MCF 10A (cell line): ENCODE measurements around the gene MEOX1. TPM values are rescaled to one million over a fixed set of nuclear protein-coding genes. Genes with fewer than 3 reads are reported as not detected.

Experiments
- BruUV-seq: library from RNA; stranded (reverse); fragments of 400-500 nt; replicated peaks from 2 replicates; lab custom pipeline; 2021; lab: Mats Ljungman, UMichigan
- CTCF ChIA-PET: fragments of 300-600 bp; sonication (Branson Sonifier 250); formaldehyde crosslinking; extraction: SDS; loops from one replicate; lab custom pipeline; 2021; ENCODE audit warnings: antibody characterized with exemption, inconsistent platforms; lab: Yijun Ruan, JAX
- POLR2A ChIA-PET: fragments of 300-600, 350-650 bp; sonication (Branson Sonifier 250); formaldehyde crosslinking; extraction: SDS; loops from one replicate; lab custom pipeline; 2020; ENCODE audit warnings: antibody characterized with exemption, inconsistent platforms; lab: Yijun Ruan, JAX
- DNase-seq: peaks from one replicate; pipeline ENCODE4 v3.0.0-alpha.2; 2018; ENCODE audit not compliant: unreplicated experiment
- H3K27ac Mint-ChIP-seq: one replicate; pipeline ENCODE4 v1.8.0; 2022; ENCODE audit warnings: mild to moderate bottlenecking, low read depth, mixed read lengths; ENCODE audit not compliant: unreplicated experiment
- H3K27me3 Mint-ChIP-seq: one replicate; pipeline ENCODE4 v1.8.0; 2022; ENCODE audit warnings: mixed read lengths; ENCODE audit not compliant: insufficient read depth, unreplicated experiment
- H3K36me3 Mint-ChIP-seq: one replicate; pipeline ENCODE4 v1.8.0; 2022; ENCODE audit warnings: mild to moderate bottlenecking, moderate library complexity, mixed read lengths; ENCODE audit not compliant: insufficient read depth, unreplicated experiment
- H3K4me1 Mint-ChIP-seq: one replicate; pipeline ENCODE4 v1.8.0; 2022; ENCODE audit warnings: mixed read lengths; ENCODE audit not compliant: insufficient read depth, unreplicated experiment
- H3K4me3 Mint-ChIP-seq: one replicate; pipeline ENCODE4 v1.8.0; 2022; ENCODE audit warnings: mild to moderate bottlenecking, moderate library complexity, mixed read lengths; ENCODE audit not compliant: unreplicated experiment
- H3K9me3 Mint-ChIP-seq: one replicate; pipeline ENCODE4 v1.8.0; 2022; ENCODE audit warnings: mixed read lengths; ENCODE audit not compliant: unreplicated experiment
- intact Hi-C: fragments of 100-400 bp; cut with micrococcal nuclease; formaldehyde crosslinking; loops from 2 replicates; pipeline ENCODE4 v1.14.1; 2022
- total RNA-seq: library from RNA; stranded (reverse); gene quantifications from 2 replicates; pipeline ENCODE4 v1.2.3, GENCODE V29; 2022
- TF ChIP-seq, protein P1 (sequence below): fragments of 200-600 bp; IDR thresholded peaks from one replicate; pipeline ENCODE4 v1.8.0; 2022; ENCODE audit warnings: antibody characterized with exemption, mild to moderate bottlenecking; ENCODE audit not compliant: unreplicated experiment

The MEOX1 gene
- total RNA-seq, 1 experiment from 2014 or later: not detected

DNA sequence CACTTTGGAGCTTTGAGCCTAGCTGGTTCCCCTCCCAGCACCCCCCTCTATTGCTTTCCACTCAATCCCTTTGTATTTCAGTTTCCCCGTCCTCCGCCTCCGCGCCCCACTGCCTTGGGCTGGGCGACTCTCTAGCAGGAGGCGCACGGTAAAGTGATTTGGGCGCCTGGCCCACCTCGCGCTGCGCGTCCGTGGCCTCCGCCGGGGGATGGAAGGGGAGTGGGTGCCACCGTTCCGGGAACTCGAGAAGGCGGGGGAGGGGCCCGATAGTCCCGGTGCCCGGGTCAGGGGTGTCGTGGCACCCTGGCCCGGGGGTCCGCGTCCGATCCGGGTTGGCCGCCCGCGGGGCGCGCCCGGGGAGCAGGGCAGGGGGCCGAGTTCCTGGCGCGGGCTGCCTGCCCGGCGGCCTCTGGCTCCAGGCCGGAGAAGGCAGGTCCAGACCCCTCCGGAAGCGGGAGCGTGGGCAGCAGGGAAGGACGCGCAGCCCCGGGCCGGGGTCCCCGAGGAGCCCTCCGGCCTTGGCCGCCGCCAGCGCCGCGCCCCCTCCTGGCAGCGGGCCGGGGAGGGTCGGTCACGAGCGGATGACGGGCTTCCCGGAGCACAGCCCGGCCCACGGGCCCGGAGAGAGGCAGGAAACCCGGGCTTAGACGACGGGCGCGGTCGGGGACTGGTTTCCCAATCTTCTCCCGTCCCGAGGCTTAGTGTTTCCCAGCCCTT lies 15.8 kb downstream of the MEOX1 start:
- no peak overlapping the region for H3K27ac Mint-ChIP-seq
- intact Hi-C loops: no loop called here
- ChIA-PET CTCF (interaction anchor here (0.6 to 1.1 kb wide), 2 partner anchors 12 to 288 kb away, joined by 3 to 4 read pairs; no protein-coding TSS in a partner anchor), POLR2A (no interaction called here)
- H3K36me3 Mint-ChIP-seq: no peaks in the 10 kb centered on the region
- no TSS peak for BruUV-seq
- H3K27me3 Mint-ChIP-seq: no peaks in the 10 kb centered on the region
- no peak overlapping the region for H3K4me3 Mint-ChIP-seq
- H3K9me3 Mint-ChIP-seq: no peaks in the 10 kb centered on the region
- no peak for DNase-seq
- TF ChIP-seq, protein P1, sequence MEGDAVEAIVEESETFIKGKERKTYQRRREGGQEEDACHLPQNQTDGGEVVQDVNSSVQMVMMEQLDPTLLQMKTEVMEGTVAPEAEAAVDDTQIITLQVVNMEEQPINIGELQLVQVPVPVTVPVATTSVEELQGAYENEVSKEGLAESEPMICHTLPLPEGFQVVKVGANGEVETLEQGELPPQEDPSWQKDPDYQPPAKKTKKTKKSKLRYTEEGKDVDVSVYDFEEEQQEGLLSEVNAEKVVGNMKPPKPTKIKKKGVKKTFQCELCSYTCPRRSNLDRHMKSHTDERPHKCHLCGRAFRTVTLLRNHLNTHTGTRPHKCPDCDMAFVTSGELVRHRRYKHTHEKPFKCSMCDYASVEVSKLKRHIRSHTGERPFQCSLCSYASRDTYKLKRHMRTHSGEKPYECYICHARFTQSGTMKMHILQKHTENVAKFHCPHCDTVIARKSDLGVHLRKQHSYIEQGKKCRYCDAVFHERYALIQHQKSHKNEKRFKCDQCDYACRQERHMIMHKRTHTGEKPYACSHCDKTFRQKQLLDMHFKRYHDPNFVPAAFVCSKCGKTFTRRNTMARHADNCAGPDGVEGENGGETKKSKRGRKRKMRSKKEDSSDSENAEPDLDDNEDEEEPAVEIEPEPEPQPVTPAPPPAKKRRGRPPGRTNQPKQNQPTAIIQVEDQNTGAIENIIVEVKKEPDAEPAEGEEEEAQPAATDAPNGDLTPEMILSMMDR: no peak
- H3K4me1 Mint-ChIP-seq: no peaks in the 10 kb centered on the region

DNA sequence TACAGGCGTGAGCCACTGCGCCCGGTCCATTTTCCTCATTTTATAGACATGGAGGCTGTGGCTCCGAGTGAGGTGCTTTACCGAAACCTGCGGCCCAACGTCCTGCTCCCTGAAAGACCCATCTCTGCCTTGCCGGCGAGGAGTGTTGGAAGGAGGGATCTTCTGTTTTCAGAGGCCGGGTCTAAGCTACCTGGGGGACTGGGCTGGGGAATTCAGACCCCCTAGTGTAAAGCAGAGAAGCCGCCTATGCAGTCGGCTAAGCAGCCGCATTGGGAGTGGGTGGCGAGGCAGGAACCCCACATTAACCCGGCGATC lies 16.3 kb downstream of the MEOX1 start:
- no TSS peak for BruUV-seq
- no peak overlapping the region for H3K4me3 Mint-ChIP-seq
- DNase-seq: no peak
- no peaks in the 10 kb centered on the region for H3K36me3 Mint-ChIP-seq
- no peaks in the 10 kb centered on the region for H3K4me1 Mint-ChIP-seq
- intact Hi-C loops: no loop called here
- TF ChIP-seq, protein P1: no peak
- CTCF ChIA-PET: interaction anchor here (0.6 to 1.1 kb wide), 2 partner anchors 13 to 289 kb away, joined by 3 to 4 read pairs; no protein-coding TSS in a partner anchor
- no peaks in the 10 kb centered on the region for H3K27me3 Mint-ChIP-seq
- no peaks in the 10 kb centered on the region for H3K9me3 Mint-ChIP-seq
- POLR2A ChIA-PET: no interaction called here
- no peak overlapping the region for H3K27ac Mint-ChIP-seq

DNA sequence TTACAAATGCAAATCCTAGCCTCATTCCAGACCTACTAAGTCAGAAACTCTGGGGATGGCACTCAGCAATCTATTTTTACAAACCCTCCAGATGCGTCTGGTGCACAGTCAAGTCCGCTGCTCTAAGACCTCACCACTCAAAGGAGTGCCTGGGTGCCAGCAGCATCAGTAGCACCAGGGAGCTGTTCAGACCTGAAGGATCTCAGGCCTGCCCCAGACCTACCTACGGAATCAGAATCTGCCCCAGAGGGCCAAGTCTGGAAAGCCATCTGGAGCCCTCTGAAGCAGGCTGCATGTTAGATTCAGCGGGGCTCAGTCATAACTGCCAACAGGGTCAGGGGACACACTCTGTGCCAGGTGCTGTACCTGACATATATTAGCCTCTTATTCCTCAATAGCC lies 17.6 kb downstream of the MEOX1 start:
- DNase-seq: no peak
- CTCF ChIA-PET: interaction anchor here (0.6 kb wide), 1 partner anchor 354 kb away, joined by 4 read pairs; no protein-coding TSS in a partner anchor
- POLR2A ChIA-PET: interaction anchor here (0.6 kb wide), 1 partner anchor 571 kb away, joined by 3 read pairs; no protein-coding TSS in a partner anchor
- no peak overlapping the region for H3K4me3 Mint-ChIP-seq
- BruUV-seq: no TSS peak
- H3K36me3 Mint-ChIP-seq: no peaks in the 10 kb centered on the region
- TF ChIP-seq, protein P1: no peak
- no peak overlapping the region for H3K27ac Mint-ChIP-seq
- no peaks in the 10 kb centered on the region for H3K4me1 Mint-ChIP-seq
- intact Hi-C loops: no loop called here
- no peaks in the 10 kb centered on the region for H3K27me3 Mint-ChIP-seq
- H3K9me3 Mint-ChIP-seq: no peaks in the 10 kb centered on the region

DNA sequence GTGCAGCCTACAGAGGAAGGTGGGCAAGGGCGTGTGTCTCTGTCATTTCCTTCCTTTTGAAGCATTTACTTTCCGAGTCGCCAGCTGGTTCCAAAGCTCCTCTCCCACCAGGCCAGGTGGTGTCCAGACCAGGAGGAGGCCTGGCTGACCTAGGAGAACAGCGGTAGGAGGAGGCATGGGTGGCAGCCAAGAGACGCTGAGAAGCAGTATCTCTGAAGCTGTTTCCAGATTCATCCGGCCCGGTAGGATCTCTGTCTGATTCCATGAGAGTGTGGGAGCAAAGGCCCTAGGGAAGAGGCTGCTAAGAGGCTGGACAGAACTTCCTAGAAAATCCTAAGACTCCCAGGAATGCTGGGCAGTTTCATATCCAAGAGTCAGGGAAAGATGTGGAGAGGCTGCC lies 20.3 kb downstream of the MEOX1 start:
- intact Hi-C loops: no loop called here
- Mint-ChIP-seq H3K4me3 (no peak overlapping the region), H3K4me1 (no peaks in the 10 kb centered on the region), H3K9me3 (no peaks in the 10 kb centered on the region), H3K36me3 (no peaks in the 10 kb centered on the region), H3K27me3 (peaks cover 16% of the 10 kb centered on the region), H3K27ac (no peak overlapping the region)
- ChIA-PET CTCF (interaction anchor here (0.6 to 1.4 kb wide), 2 partner anchors 9 to 119 kb away, joined by 3 read pairs; no protein-coding TSS in a partner anchor), POLR2A (no interaction called here)
- no peak for DNase-seq
- TF ChIP-seq, protein P1: no peak
- no TSS peak for BruUV-seq
